HG02642 (cell line): ENCODE results near the gene PARP14.
A peak's percentile ranks its signal among the peaks of the same experiment; 100 is the strongest.
"Not testable (repeated sequence)": the region's sequence is repeated elsewhere in the genome, so short reads cannot be mapped to it uniquely, and the experiment has no call there.

Source experiments
- ATAC-seq: cut with Tn5 transposase; IDR thresholded peaks from one replicate; pipeline ENCODE4 v1.9.1; 2021; ENCODE audit warnings: mild to moderate bottlenecking; ENCODE audit not compliant: unreplicated experiment, poor library complexity

The PARP14 gene

GRCh38 chr3:122674339-122674738 lies 6.3 kb upstream of the PARP14 start:
- no peak for ATAC-seq

- ATAC-seq: no peak
Measured at GRCh38 chr3:122676759-122677158, 3.9 kb upstream of the PARP14 start.

GRCh38 chr3:122677216-122677615 lies 3.4 kb upstream of the PARP14 start:
- ATAC-seq: no peak

GRCh38 chr3:122678506-122678905 lies 2.1 kb upstream of the PARP14 start:
- no peak for ATAC-seq

- ATAC-seq: peak; percentile 43
Measured at GRCh38 chr3:122679085-122679881, 1.4 kb upstream of the PARP14 start.

GRCh38 chr3:122679882-122680474 lies 661 bp upstream of the PARP14 start:
- ATAC-seq: no peak

- ATAC-seq: no peak
Measured at GRCh38 chr3:122681284-122681973, 790 bp downstream of the PARP14 start.

- ATAC-seq: no peak
Measured at GRCh38 chr3:122681974-122682409, 1.4 kb downstream of the PARP14 start.

GRCh38 chr3:122682778-122683411 lies 2.3 kb downstream of the PARP14 start:
- ATAC-seq: not testable (repeated sequence)

- no peak for ATAC-seq
Measured at GRCh38 chr3:122687298-122687697, 6.7 kb downstream of the PARP14 start.

- ATAC-seq: no peak
Measured at GRCh38 chr3:122688996-122689395, 8.4 kb downstream of the PARP14 start.

- no peak for ATAC-seq
Measured at GRCh38 chr3:122689587-122689986, 8.9 kb downstream of the PARP14 start.

GRCh38 chr3:122690096-122690495 lies 9.5 kb downstream of the PARP14 start:
- ATAC-seq: no peak

GRCh38 chr3:122691195-122691594 lies 10.6 kb downstream of the PARP14 start:
- ATAC-seq: peak; percentile 76

- no peak for ATAC-seq
Measured at GRCh38 chr3:122692674-122693073, 12.0 kb downstream of the PARP14 start.

- peak; percentile 46 for ATAC-seq
Measured at GRCh38 chr3:122694966-122695365, 14.3 kb downstream of the PARP14 start.

- ATAC-seq: no peak
Measured at GRCh38 chr3:122695927-122696561, 15.4 kb downstream of the PARP14 start.

- ATAC-seq: peak; percentile 83
Measured at GRCh38 chr3:122697952-122698620, 17.4 kb downstream of the PARP14 start.

- no peak for ATAC-seq
Measured at GRCh38 chr3:122700193-122700592, 19.6 kb downstream of the PARP14 start.

GRCh38 chr3:122705379-122705778 lies 24.7 kb downstream of the PARP14 start:
- ATAC-seq: no peak
